Caco-2 (cell line): ENCODE results near the gene VAX1. TPM values are rescaled to one million over a fixed set of nuclear protein-coding genes. Genes with fewer than 3 reads are reported as not detected.

Experiments
- BruUV-seq: library from RNA; stranded (reverse); fragments of 400-500 nt; replicated peaks from 2 replicates; lab custom pipeline; 2021; lab: Mats Ljungman, UMichigan
- CTCF ChIA-PET: fragments of 300-600 bp; sonication (Branson Sonifier 250); formaldehyde crosslinking; loops from one replicate; lab custom pipeline; 2022; ENCODE audit warnings: antibody characterized with exemption; lab: Charles Lee
- POLR2A ChIA-PET: fragments of 300-600 bp; sonication (Branson Sonifier 250); formaldehyde crosslinking; loops from one replicate; lab custom pipeline; 2022; ENCODE audit warnings: antibody characterized with exemption; lab: Charles Lee
- DNase-seq, 2 experiments: peaks; one replicate each; pipeline versions ENCODE4 v3.0.0 to v3.0.0-alpha.2; 2020 to 2022
- H3K27me3 ChIP-seq: replicated peaks from 2 replicates; pipeline ENCODE4 v1.6.0; 2011; ENCODE audit warnings: low read length; ENCODE audit not compliant: control insufficient read depth, insufficient read depth
- H3K36me3 ChIP-seq: 2 replicates; pipeline ENCODE4 v1.5.1; 2011; ENCODE audit warnings: low read length; ENCODE audit not compliant: control insufficient read depth, insufficient read depth
- H3K4me1 ChIP-seq: fragments of 250-450 bp; sonication (Bioruptor Pico); 2 replicates; pipeline ENCODE4 v1.5.1; 2020; ENCODE audit warnings: mild to moderate bottlenecking
- H3K4me3 ChIP-seq: 2 replicates; pipeline ENCODE4 v1.5.1; 2011; ENCODE audit warnings: low read depth, mild to moderate bottlenecking, control low read depth, low read length
- H3K9me3 ChIP-seq: fragments of 250-450 bp; sonication (Bioruptor Pico); 2 replicates; pipeline ENCODE4 v1.5.1; 2020; ENCODE audit warnings: mild to moderate bottlenecking, moderate library complexity
- H3K27ac Mint-ChIP-seq: one replicate; pipeline ENCODE4 v1.8.0; 2022; ENCODE audit warnings: mixed read lengths; ENCODE audit not compliant: unreplicated experiment
- H3K27me3 Mint-ChIP-seq: one replicate; pipeline ENCODE4 v1.8.0; 2022; ENCODE audit warnings: mixed read lengths; ENCODE audit not compliant: insufficient read depth, unreplicated experiment
- H3K36me3 Mint-ChIP-seq: one replicate; pipeline ENCODE4 v1.8.0; 2022; ENCODE audit warnings: mild to moderate bottlenecking, mixed read lengths; ENCODE audit not compliant: insufficient read depth, unreplicated experiment
- H3K4me1 Mint-ChIP-seq: one replicate; pipeline ENCODE4 v1.8.0; 2022; ENCODE audit warnings: low read depth, mixed read lengths; ENCODE audit not compliant: unreplicated experiment
- H3K4me3 Mint-ChIP-seq: one replicate; pipeline ENCODE4 v1.8.0; 2022; ENCODE audit warnings: mild to moderate bottlenecking, moderate library complexity, mixed read lengths; ENCODE audit not compliant: unreplicated experiment
- H3K9me3 Mint-ChIP-seq: one replicate; pipeline ENCODE4 v1.8.0; 2022; ENCODE audit warnings: mixed read lengths; ENCODE audit not compliant: unreplicated experiment
- CTCF ChIP-seq, 2 experiments: fragments of 200-600 bp in 1 of 2; IDR thresholded peaks; 1 replicate in 1 of 2; 2 replicates in 1 of 2; pipeline versions ENCODE4 v1.5.1 to v1.8.0; 2011 to 2022; ENCODE audit warnings: antibody characterized with exemption in 1 of 2, control low read depth in 1 of 2, inconsistent platforms in 1 of 2, low read depth in 1 of 2, low read length in 1 of 2, mild to moderate bottlenecking in 1 of 2, moderate library complexity in 1 of 2; ENCODE audit not compliant: insufficient read depth in 1 of 2, severe bottlenecking in 1 of 2, unreplicated experiment in 1 of 2
- intact Hi-C: fragments of 100-400 bp; cut with micrococcal nuclease; formaldehyde crosslinking; loops from one replicate; pipeline ENCODE4 v1.10.0; 2022; ENCODE audit not compliant: unreplicated experiment
- total RNA-seq: library from RNA; stranded (reverse); gene quantifications from 2 replicates; pipeline ENCODE4 v1.2.3, GENCODE V29; 2022

Gene VAX1
- total RNA-seq, 1 experiment from 2014 or later = not detected

- Mint-ChIP-seq H3K27me3 (peaks cover 13% of the 10 kb centered on the region), H3K4me3 (peak overlapping the region; percentile 79), H3K4me1 (peaks cover 7% of the 10 kb centered on the region), H3K36me3 (no peaks in the 10 kb centered on the region), H3K27ac (no peak overlapping the region), H3K9me3 (no peaks in the 10 kb centered on the region)
- peak; percentile 83 to 89 for DNase-seq
- no TSS peak for BruUV-seq
- ChIA-PET POLR2A (interaction anchor here (0.7 kb wide), 1 partner anchor 8 kb away, joined by 4 read pairs; no protein-coding TSS in a partner anchor), CTCF (interaction anchor here (0.6 to 2.3 kb wide), 47 partner anchors 8 to 558 kb away, joined by 3 to 70 read pairs (median 4); partner anchors contain the start of genes ENO4, KCNK18 and SHTN1)
- H3K27me3 ChIP-seq = peaks cover 2% of the 10 kb centered on the region; the same call in 1 of the 2 replicates
- intact Hi-C loops = loop anchor here (1.0 to 10.0 kb wide), 5 partner anchors 8 to 550 kb away; partner anchors contain the start of gene PNLIPRP2
- peak; percentile 81 to 85 for TF ChIP-seq CTCF (IDR thresholded peaks at IDR 0.05; ENCODE audit: insufficient read depth in 1 of 2, low read depth in 1 of 2, low read length in 1 of 2, severe bottlenecking in 1 of 2, unreplicated experiment in 1 of 2)
- no peaks in the 10 kb centered on the region for H3K36me3 ChIP-seq
- no peaks in the 10 kb centered on the region for H3K9me3 ChIP-seq
- peak overlapping the region; percentile 67 for H3K4me3 ChIP-seq
- H3K4me1 ChIP-seq = no peaks in the 10 kb centered on the region; the same call in 1 of the 2 replicates
Observed at GRCh38 chr10:117174439-117175214, 36.6 kb upstream of the VAX1 start.

DNA sequence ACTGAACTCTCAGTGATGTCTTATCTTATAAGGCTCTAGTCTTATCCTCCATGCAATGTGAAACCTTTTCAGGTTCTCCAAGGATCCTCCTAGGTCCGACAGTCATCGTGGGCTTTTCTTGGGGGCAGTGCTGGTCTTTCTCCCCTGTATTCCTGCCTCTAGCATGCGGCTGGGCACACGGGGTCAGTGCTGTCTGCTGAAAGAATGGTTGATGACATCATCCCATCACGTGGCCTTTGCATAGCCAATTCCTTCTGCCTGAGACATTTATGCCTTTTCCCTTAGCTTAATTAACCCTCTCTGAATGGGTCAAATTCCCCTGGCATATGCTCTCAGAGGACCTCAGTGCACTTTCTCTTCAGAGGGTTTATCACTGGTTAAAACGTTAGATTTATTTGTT is 32.2 kb upstream of the VAX1 start:
- no peak overlapping the region for H3K4me3 Mint-ChIP-seq
- peaks cover 7% of the 10 kb centered on the region for H3K4me1 Mint-ChIP-seq
- DNase-seq = no peak
- CTCF ChIA-PET = interaction anchor here (1.2 to 5.7 kb wide), 2 partner anchors 374 to 382 kb away, joined by 5 to 50 read pairs; no protein-coding TSS in a partner anchor
- H3K27me3 Mint-ChIP-seq = peaks cover 16% of the 10 kb centered on the region
- Histone ChIP-seq H3K27me3 (peaks cover 2% of the 10 kb centered on the region; the same call in 1 of the 2 replicates), H3K36me3 (no peaks in the 10 kb centered on the region), H3K4me1 (peaks cover 7% of the 10 kb centered on the region; the same call in 1 of the 2 replicates), H3K4me3 (no peak overlapping the region), H3K9me3 (no peaks in the 10 kb centered on the region)
- BruUV-seq = no TSS peak
- intact Hi-C loops = loop anchor here (10.0 kb wide), 1 partner anchor 545 kb away; the partner anchor contains the start of gene PNLIPRP2
- no peaks in the 10 kb centered on the region for H3K9me3 Mint-ChIP-seq
- TF ChIP-seq CTCF (IDR thresholded peaks at IDR 0.05; ENCODE audit: insufficient read depth in 1 of 2, low read depth in 1 of 2, low read length in 1 of 2, severe bottlenecking in 1 of 2, unreplicated experiment in 1 of 2) = no peak
- no peaks in the 10 kb centered on the region for H3K36me3 Mint-ChIP-seq
- H3K27ac Mint-ChIP-seq = no peak overlapping the region
- POLR2A ChIA-PET = no interaction called here

DNA sequence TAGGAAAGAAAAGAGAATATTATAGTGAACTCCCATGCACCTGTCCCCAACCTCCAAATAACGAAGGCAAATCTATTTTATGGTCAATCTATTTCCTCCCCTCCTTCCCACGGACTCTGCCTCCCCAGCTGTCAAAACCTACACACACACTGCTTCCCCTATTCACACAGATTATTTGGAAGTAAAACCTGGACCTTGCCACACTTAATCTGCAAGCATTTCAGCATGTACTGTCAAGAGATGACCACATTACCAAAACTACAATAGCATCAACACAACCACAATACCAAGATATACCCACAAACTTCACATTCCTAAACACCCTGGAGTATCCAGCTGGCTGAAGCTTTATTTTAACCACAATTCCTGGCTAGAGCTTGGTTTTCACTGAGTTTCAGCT is 31.4 kb upstream of the VAX1 start:
- intact Hi-C loops = loop anchor here (10.0 kb wide), 1 partner anchor 165 kb away; the partner anchor contains the start of gene SHTN1
- peaks cover 11% of the 10 kb centered on the region; the same call in 1 of the 2 replicates for H3K4me1 ChIP-seq
- no peak overlapping the region for H3K4me3 ChIP-seq
- Mint-ChIP-seq H3K27ac (no peak overlapping the region), H3K4me1 (peaks cover 4% of the 10 kb centered on the region), H3K27me3 (peaks cover 20% of the 10 kb centered on the region), H3K9me3 (no peaks in the 10 kb centered on the region), H3K4me3 (no peak overlapping the region), H3K36me3 (no peaks in the 10 kb centered on the region)
- H3K36me3 ChIP-seq = no peaks in the 10 kb centered on the region
- H3K27me3 ChIP-seq = peaks cover 2% of the 10 kb centered on the region; the same call in 1 of the 2 replicates
- DNase-seq = no peak
- no TSS peak for BruUV-seq
- no peak for TF ChIP-seq CTCF (IDR thresholded peaks at IDR 0.05; ENCODE audit: insufficient read depth in 1 of 2, low read depth in 1 of 2, low read length in 1 of 2, severe bottlenecking in 1 of 2, unreplicated experiment in 1 of 2)
- POLR2A ChIA-PET = no interaction called here
- CTCF ChIA-PET = interaction anchor here (1.2 to 5.7 kb wide), 2 partner anchors 373 to 381 kb away, joined by 5 to 50 read pairs; no protein-coding TSS in a partner anchor
- no peaks in the 10 kb centered on the region for H3K9me3 ChIP-seq
